ENCODE results near the gene C1QTNF1. TPM values are rescaled to one million over a fixed set of nuclear protein-coding genes. Genes with fewer than 3 reads are reported as not detected.

Gene C1QTNF1
- total and polyA plus RNA-seq, 7 donors = 10.5 to 22.8 (median 16.9) TPM

GRCh38 chr17:79043191-79043930 lies 19.4 kb downstream of the C1QTNF1 start:
- TF ChIP-seq, protein P1, sequence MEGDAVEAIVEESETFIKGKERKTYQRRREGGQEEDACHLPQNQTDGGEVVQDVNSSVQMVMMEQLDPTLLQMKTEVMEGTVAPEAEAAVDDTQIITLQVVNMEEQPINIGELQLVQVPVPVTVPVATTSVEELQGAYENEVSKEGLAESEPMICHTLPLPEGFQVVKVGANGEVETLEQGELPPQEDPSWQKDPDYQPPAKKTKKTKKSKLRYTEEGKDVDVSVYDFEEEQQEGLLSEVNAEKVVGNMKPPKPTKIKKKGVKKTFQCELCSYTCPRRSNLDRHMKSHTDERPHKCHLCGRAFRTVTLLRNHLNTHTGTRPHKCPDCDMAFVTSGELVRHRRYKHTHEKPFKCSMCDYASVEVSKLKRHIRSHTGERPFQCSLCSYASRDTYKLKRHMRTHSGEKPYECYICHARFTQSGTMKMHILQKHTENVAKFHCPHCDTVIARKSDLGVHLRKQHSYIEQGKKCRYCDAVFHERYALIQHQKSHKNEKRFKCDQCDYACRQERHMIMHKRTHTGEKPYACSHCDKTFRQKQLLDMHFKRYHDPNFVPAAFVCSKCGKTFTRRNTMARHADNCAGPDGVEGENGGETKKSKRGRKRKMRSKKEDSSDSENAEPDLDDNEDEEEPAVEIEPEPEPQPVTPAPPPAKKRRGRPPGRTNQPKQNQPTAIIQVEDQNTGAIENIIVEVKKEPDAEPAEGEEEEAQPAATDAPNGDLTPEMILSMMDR (IDR thresholded peaks at IDR 0.05) = no peak
- Histone ChIP-seq H3K27me3 (ENCODE audit: insufficient read depth in 3 of 3, low read length in 2 of 3) (peaks cover 0 to 16% (median 2%) of the 10 kb centered on the region in 3 donors), H3K4me3 (no peak overlapping the region), H3K4me1 (peaks cover 5% of the 10 kb centered on the region), H3K27ac (no peak overlapping the region), H3K9me3 (no peaks in the 10 kb centered on the region), H3K36me3 (ENCODE audit: insufficient read depth in 1 of 2, low read depth in 1 of 2) (no peaks in the 10 kb centered on the region)
- no peak for DNase-seq
- 90 to 92% (median 90%) methylated on average over 10 of the region's 10 CpGs for WGBS, 3 donors
- no peak for ATAC-seq
- intact Hi-C loops (cut with DNase I) = loop anchor here (2.0 kb wide), 2 partner anchors 23 to 57 kb away; no protein-coding TSS in a partner anchor

DNA sequence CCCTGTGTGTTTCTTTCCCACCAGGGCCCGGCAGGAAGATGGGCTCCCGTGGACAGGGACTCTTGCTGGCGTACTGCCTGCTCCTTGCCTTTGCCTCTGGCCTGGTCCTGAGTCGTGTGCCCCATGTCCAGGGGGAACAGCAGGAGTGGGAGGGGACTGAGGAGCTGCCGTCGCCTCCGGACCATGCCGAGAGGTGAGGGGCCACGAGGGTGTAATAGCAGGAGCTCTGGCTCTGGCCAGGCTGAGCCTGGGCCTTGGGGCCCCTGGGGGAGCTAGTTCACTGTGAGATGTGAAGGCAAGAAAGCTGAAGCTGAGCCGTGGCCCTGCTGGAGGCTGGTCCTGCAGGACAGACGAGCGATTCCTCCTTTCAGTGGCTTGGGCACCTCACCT lies 20.0 kb downstream of the C1QTNF1 start:
- 69 to 79% (median 79%) methylated on average over 12 of the region's 12 CpGs for WGBS, 3 donors

DNA sequence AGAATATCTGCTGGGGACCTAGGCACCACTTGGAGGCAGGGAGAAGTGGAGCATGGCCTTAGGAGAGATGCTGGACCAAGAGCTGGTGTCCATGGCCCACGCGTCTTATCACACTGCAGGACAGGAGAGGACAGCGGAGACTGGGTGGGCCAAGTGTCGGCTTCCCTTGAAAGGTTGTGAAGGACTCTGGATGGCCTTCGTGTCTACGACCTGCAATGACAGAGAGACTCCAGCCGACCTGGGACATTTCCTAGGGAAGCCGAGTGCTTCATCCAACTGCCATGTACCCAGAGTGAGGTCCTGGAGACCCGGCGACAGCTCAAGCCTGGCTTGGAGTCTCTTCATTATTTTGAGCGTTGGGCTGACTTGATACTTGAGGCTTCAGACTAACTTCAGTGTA lies 20.5 kb downstream of the C1QTNF1 start:
- no peak for DNase-seq
- Histone ChIP-seq H3K4me3 (no peak overlapping the region), H3K9me3 (no peaks in the 10 kb centered on the region), H3K27ac (no peak overlapping the region), H3K27me3 (ENCODE audit: insufficient read depth in 3 of 3, low read length in 2 of 3) (peaks cover 0 to 22% (median 5%) of the 10 kb centered on the region in 3 donors), H3K4me1 (peaks cover 5% of the 10 kb centered on the region), H3K36me3 (ENCODE audit: insufficient read depth in 1 of 2, low read depth in 1 of 2) (no peaks in the 10 kb centered on the region)
- TF ChIP-seq, protein P1 (IDR thresholded peaks at IDR 0.05) = no peak
- 91 to 94% (median 92%) methylated on average over 11 of the region's 11 CpGs for WGBS, 3 donors
- intact Hi-C loops (cut with DNase I) = no loop called here
- ATAC-seq = no peak

More for the DNA sequence above, 20.0 kb downstream of the C1QTNF1 start:
- Histone ChIP-seq H3K36me3 (ENCODE audit: insufficient read depth in 1 of 2, low read depth in 1 of 2) (no peaks in the 10 kb centered on the region), H3K27ac (no peak overlapping the region), H3K4me1 (peaks cover 5% of the 10 kb centered on the region), H3K27me3 (ENCODE audit: insufficient read depth in 3 of 3, low read length in 2 of 3) (peaks cover 0 to 22% (median 5%) of the 10 kb centered on the region in 3 donors), H3K4me3 (no peak overlapping the region), H3K9me3 (no peaks in the 10 kb centered on the region)
- TF ChIP-seq, protein P1 (IDR thresholded peaks at IDR 0.05) = no peak
- ATAC-seq = no peak
- intact Hi-C loops (cut with DNase I) = loop anchor here (2.0 kb wide), 2 partner anchors 23 to 57 kb away; no protein-coding TSS in a partner anchor
- DNase-seq = no peak

- intact Hi-C loops (cut with DNase I) = loop anchor here in 1 of 2 donors (5.0 kb wide), 1 partner anchor 37 kb away; no protein-coding TSS in a partner anchor
- no peaks in the 10 kb centered on the region for H3K9me3 ChIP-seq
- no peak overlapping the region for H3K27ac ChIP-seq
- no peaks in the 10 kb centered on the region for H3K36me3 ChIP-seq (ENCODE audit: insufficient read depth in 1 of 2, low read depth in 1 of 2)
- TF ChIP-seq, protein P1 (IDR thresholded peaks at IDR 0.05) = no peak
- ATAC-seq (no peak), DNase-seq (peak in 1 of 2 donors; percentile 55)
- WGBS, 3 donors = 67 to 79% (median 76%) methylated on average over 15 of the region's 15 CpGs
- no peak overlapping the region for H3K4me3 ChIP-seq
- peaks cover 0 to 22% (median 5%) of the 10 kb centered on the region in 3 donors for H3K27me3 ChIP-seq (ENCODE audit: insufficient read depth in 3 of 3, low read length in 2 of 3)
- H3K4me1 ChIP-seq = peaks cover 5% of the 10 kb centered on the region
Measured at GRCh38 chr17:79045001-79045729, 21.2 kb downstream of the C1QTNF1 start.

Measured in psoas muscle (tissue), 8 donors.